Vagina (tissue), 2 donors: ENCODE measurements around the gene PIGP. TPM values are rescaled to one million over a fixed set of nuclear protein-coding genes. Genes with fewer than 3 reads are reported as not detected.
"Not testable (repeated sequence)": the region's sequence is repeated elsewhere in the genome, so short reads cannot be mapped to it uniquely, and the experiment has no call there.

Experiments
- DNase-seq, 2 donors: peaks; one replicate each; pipeline ENCODE4 v3.0.0-alpha.2; 2017; ENCODE audit errors: extremely low spot score in 2 of 2
- H3K27ac ChIP-seq: fragments of 200-600 bp; sonication (generic); one replicate; pipeline ENCODE4 v1.5.1; 2019
- H3K27me3 ChIP-seq: fragments of 200-600 bp; sonication (generic); one replicate; pipeline ENCODE4 v1.5.1; 2019
- H3K36me3 ChIP-seq, 2 donors: fragments of 200-600 bp; sonication (generic); one replicate each; pipeline ENCODE4 v1.5.1; 2017 to 2019
- H3K4me1 ChIP-seq: fragments of 200-600 bp; sonication (generic); one replicate; pipeline ENCODE4 v1.5.1; 2019
- H3K4me3 ChIP-seq, 2 donors: fragments of 200-600 bp; sonication (generic); 1 replicate in 1 of 2; 2 replicates in 1 of 2; pipeline ENCODE4 v1.5.1; 2016 to 2019
- H3K9me3 ChIP-seq: fragments of 200-600 bp; sonication (generic); one replicate; pipeline ENCODE4 v1.5.1; 2019
- CTCF ChIP-seq, 3 experiments: fragments of 450-650 bp in 2 of 3; fragments of 200-600 bp in 1 of 3; sonication (generic) in 1 of 3; IDR thresholded peaks; one replicate each; pipeline ENCODE4 v1.5.1; 2017 to 2019; ENCODE audit warnings: antibody characterized with exemption in 3 of 3, mild to moderate bottlenecking in 2 of 3, moderate library complexity in 2 of 3
- POLR2A ChIP-seq, 2 donors: fragments of 450-650 bp; IDR thresholded peaks; one replicate each; pipeline ENCODE4 v1.6.1; 2017; ENCODE audit warnings: antibody characterized with exemption in 2 of 2, mild to moderate bottlenecking in 2 of 2, moderate library complexity in 2 of 2
- POLR2AphosphoS5 ChIP-seq, 2 donors: sonication (generic); formaldehyde crosslinking; IDR thresholded peaks; one replicate each; pipeline ENCODE4 v1.9.0; 2017; ENCODE audit warnings: antibody characterized with exemption in 2 of 2, mild to moderate bottlenecking in 2 of 2, low read depth in 1 of 2; ENCODE audit not compliant: insufficient read depth in 1 of 2
- intact Hi-C: fragments of 100-400 bp; cut with DNase I; formaldehyde crosslinking; loops from one replicate; pipeline ENCODE4 v1.15.1; 2023
- total RNA-seq: library from RNA; depleted of rRNA; stranded (reverse); fragments of >200 nt; gene quantifications from one replicate; pipeline ENCODE4 v1.2.3, GENCODE V29; 2016

PIGP gene
- total RNA-seq, 1 donor from 2014 or later: 13.0 TPM

- peaks cover 10% of the 10 kb centered on the region for H3K4me1 ChIP-seq
- intact Hi-C loops: no loop called here
- no peak for TF ChIP-seq CTCF (IDR thresholded peaks at IDR 0.05)
- TF ChIP-seq POLR2AphosphoS5 (IDR thresholded peaks at IDR 0.05; ENCODE audit: insufficient read depth in 1 of 2, low read depth in 1 of 2): no peak
- TF ChIP-seq POLR2A (IDR thresholded peaks at IDR 0.05): no peak
- H3K27me3 ChIP-seq: no peaks in the 10 kb centered on the region
- H3K27ac ChIP-seq: no peak overlapping the region
- no peak overlapping the region for H3K4me3 ChIP-seq
- no peaks in the 10 kb centered on the region for H3K9me3 ChIP-seq
- H3K36me3 ChIP-seq: no peaks in the 10 kb centered on the region
- no peak for DNase-seq
These were observed 14.6 kb downstream of the PIGP start for GRCh38 chr21:37058261-37058660.

- no peak overlapping the region for H3K27ac ChIP-seq
- H3K36me3 ChIP-seq: no peaks in the 10 kb centered on the region
- peaks cover 10% of the 10 kb centered on the region for H3K4me1 ChIP-seq
- intact Hi-C loops: no loop called here
- H3K4me3 ChIP-seq: no peak overlapping the region
- H3K9me3 ChIP-seq: no peaks in the 10 kb centered on the region
- no peaks in the 10 kb centered on the region for H3K27me3 ChIP-seq
- DNase-seq: no peak
- TF ChIP-seq CTCF (IDR thresholded peaks at IDR 0.05): no peak
- no peak for TF ChIP-seq POLR2A (IDR thresholded peaks at IDR 0.05)
- TF ChIP-seq POLR2AphosphoS5 (IDR thresholded peaks at IDR 0.05; ENCODE audit: insufficient read depth in 1 of 2, low read depth in 1 of 2): no peak
These were observed 15.3 kb downstream of the PIGP start for GRCh38 chr21:37057614-37058013.

- Histone ChIP-seq H3K36me3 (no peaks in the 10 kb centered on the region), H3K4me3 (no peak overlapping the region), H3K9me3 (no peaks in the 10 kb centered on the region), H3K27ac (no peak overlapping the region), H3K4me1 (peaks cover 5% of the 10 kb centered on the region), H3K27me3 (no peaks in the 10 kb centered on the region)
- no peak for DNase-seq
- TF ChIP-seq POLR2AphosphoS5 (IDR thresholded peaks at IDR 0.05; ENCODE audit: insufficient read depth in 1 of 2, low read depth in 1 of 2) (no peak), CTCF (IDR thresholded peaks at IDR 0.05) (no peak), POLR2A (IDR thresholded peaks at IDR 0.05) (no peak)
- intact Hi-C loops: no loop called here
These were observed 17.5 kb downstream of the PIGP start for GRCh38 chr21:37055271-37055855.

- H3K4me3 ChIP-seq, H3K9me3 ChIP-seq, H3K27ac ChIP-seq, H3K4me1 ChIP-seq, DNase-seq, H3K36me3 ChIP-seq, intact Hi-C loops, H3K27me3 ChIP-seq: not testable (repeated sequence)
These were observed 23.1 kb downstream of the PIGP start for GRCh38 chr21:37049741-37050140.

- no peaks in the 10 kb centered on the region for H3K36me3 ChIP-seq
- H3K4me1 ChIP-seq: no peaks in the 10 kb centered on the region
- no peak for DNase-seq
- TF ChIP-seq POLR2A (IDR thresholded peaks at IDR 0.05): no peak
- no peak for TF ChIP-seq CTCF (IDR thresholded peaks at IDR 0.05)
- no peak overlapping the region for H3K4me3 ChIP-seq
- intact Hi-C loops: no loop called here
- no peaks in the 10 kb centered on the region for H3K9me3 ChIP-seq
- H3K27me3 ChIP-seq: no peaks in the 10 kb centered on the region
- H3K27ac ChIP-seq: no peak overlapping the region
These were observed 25.8 kb downstream of the PIGP start for GRCh38 chr21:37047079-37047478.
